A673 (cell line): Measurements from ENCODE around the gene SYPL2. TPM values are rescaled to one million over a fixed set of nuclear protein-coding genes. Genes with fewer than 3 reads are reported as not detected.

Experiments
- BruUV-seq: library from RNA; stranded (reverse); fragments of 400-500 nt; replicated peaks from 2 replicates; lab custom pipeline; 2021; lab: Mats Ljungman, UMichigan
- CTCF ChIA-PET: fragments of 300-600 bp; sonication (Branson Sonifier 250); formaldehyde crosslinking; loops from one replicate; lab custom pipeline; 2022; ENCODE audit warnings: antibody characterized with exemption; lab: Charles Lee
- POLR2A ChIA-PET: fragments of 300-600 bp; sonication (Branson Sonifier 250); formaldehyde crosslinking; loops from one replicate; lab custom pipeline; 2022; ENCODE audit warnings: antibody characterized with exemption; ENCODE audit not compliant: low non-redundant PET; lab: Charles Lee
- DNase-seq: peaks from one replicate; pipeline ENCODE4 v3.0.0-alpha.2; 2015; ENCODE audit warnings: low spot score
- H3K27ac ChIP-seq: fragments of 200-600 bp; sonication (generic); 2 replicates; pipeline ENCODE4 v1.5.1; 2016; ENCODE audit warnings: mixed run types, low read depth, mild to moderate bottlenecking, mixed read lengths, antibody characterized with exemption, low read length; ENCODE audit not compliant: poor library complexity, severe bottlenecking
- H3K27me3 ChIP-seq: fragments of 200-600 bp; sonication (generic); replicated peaks from 2 replicates; pipeline ENCODE4 v1.6.1; 2017; ENCODE audit warnings: mixed run types, low read depth, mild to moderate bottlenecking, mixed read lengths, antibody characterized with exemption, low read length; ENCODE audit not compliant: insufficient read depth, poor library complexity
- H3K36me3 ChIP-seq: fragments of 200-600 bp; sonication (generic); 2 replicates; pipeline ENCODE4 v1.6.1; 2016; ENCODE audit warnings: mixed run types, mild to moderate bottlenecking, mixed read lengths, antibody characterized with exemption, low read length; ENCODE audit not compliant: insufficient read depth, poor library complexity, severe bottlenecking
- H3K4me1 ChIP-seq: fragments of 200-600 bp; sonication (generic); 2 replicates; pipeline ENCODE4 v1.6.1; 2017; ENCODE audit warnings: mixed run types, mild to moderate bottlenecking, mixed read lengths, antibody characterized with exemption, low read length; ENCODE audit not compliant: insufficient read depth, poor library complexity, severe bottlenecking
- H3K4me3 ChIP-seq: fragments of 200-600 bp; sonication (generic); 2 replicates; pipeline ENCODE4 v1.5.1; 2016; ENCODE audit warnings: low read depth, mixed run types, mild to moderate bottlenecking, mixed read lengths, low read length; ENCODE audit not compliant: poor library complexity, severe bottlenecking
- H3K9me3 ChIP-seq: fragments of 200-600 bp; sonication (generic); 2 replicates; pipeline ENCODE4 v1.6.1; 2016; ENCODE audit warnings: mixed run types, low read depth, mild to moderate bottlenecking, mixed read lengths, antibody characterized with exemption, low read length; ENCODE audit not compliant: poor library complexity, severe bottlenecking
- CTCF ChIP-seq: fragments of 300-800, 200-600 bp; sonication (generic); conservative IDR thresholded peaks from 2 replicates; pipeline ENCODE4 v1.5.1; 2017; ENCODE audit warnings: low read depth, mild to moderate bottlenecking, antibody characterized with exemption, low read length, moderate library complexity, mixed read lengths
- EZH2 ChIP-seq: fragments of 200-600 bp; sonication (generic); IDR thresholded peaks from 2 replicates; pipeline ENCODE4 v1.6.1; 2017; ENCODE audit warnings: borderline replicate concordance, low read depth, mild to moderate bottlenecking, mixed read lengths, antibody characterized with exemption, low read length; ENCODE audit not compliant: poor library complexity, severe bottlenecking
- intact Hi-C: fragments of 100-400 bp; cut with micrococcal nuclease; formaldehyde crosslinking; loops from one replicate; pipeline ENCODE4 v1.10.0; 2022; ENCODE audit not compliant: unreplicated experiment
- total RNA-seq: library from RNA; stranded (reverse); gene quantifications from 2 replicates; pipeline ENCODE4 v1.2.3, GENCODE V29; 2021

SYPL2 gene
- total RNA-seq, 1 experiment from 2014 or later: 0.13 TPM

- intact Hi-C loops: no loop called here
- no TSS peak for BruUV-seq
- H3K27me3 ChIP-seq: no peaks in the 10 kb centered on the region
- H3K27ac ChIP-seq: no peak overlapping the region
- no peak for DNase-seq
- ChIA-PET CTCF (no interaction called here), POLR2A (no interaction called here)
- TF ChIP-seq EZH2 (no peak), CTCF (no peak)
- no peak overlapping the region for H3K4me3 ChIP-seq
- no peaks in the 10 kb centered on the region for H3K9me3 ChIP-seq
- no peaks in the 10 kb centered on the region for H3K4me1 ChIP-seq
- H3K36me3 ChIP-seq: no peaks in the 10 kb centered on the region
Measured at GRCh38 chr1:109433322-109433721, 33.0 kb upstream of the SYPL2 start.

DNA sequence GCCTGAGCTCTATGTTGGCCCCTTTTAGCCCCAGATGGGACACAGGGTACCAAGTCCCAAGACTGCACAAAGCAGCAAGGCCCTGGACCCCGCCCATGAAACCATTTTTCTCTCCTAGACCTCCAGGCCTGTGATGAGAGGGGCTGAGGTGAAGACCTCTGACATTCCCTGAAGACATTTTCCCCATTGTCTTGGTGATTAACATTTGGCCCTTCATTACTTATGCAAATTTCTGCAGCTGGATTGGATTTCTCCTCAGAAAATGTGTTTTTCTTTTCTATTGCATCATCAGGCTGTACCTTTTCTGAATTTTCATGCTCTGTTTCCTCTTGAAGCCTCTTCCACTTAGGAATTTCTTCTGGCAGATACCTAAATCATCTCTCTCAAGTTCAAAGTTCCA lies 31.9 kb upstream of the SYPL2 start:
- CTCF ChIA-PET: no interaction called here
- H3K27me3 ChIP-seq: no peaks in the 10 kb centered on the region
- no TSS peak for BruUV-seq

GRCh38 chr1:109438798-109439297 lies 27.5 kb upstream of the SYPL2 start:
- Histone ChIP-seq H3K9me3 (no peaks in the 10 kb centered on the region), H3K36me3 (no peaks in the 10 kb centered on the region), H3K27ac (no peak overlapping the region), H3K4me3 (no peak overlapping the region), H3K4me1 (no peaks in the 10 kb centered on the region), H3K27me3 (peaks cover 31% of the 10 kb centered on the region)
- no TSS peak for BruUV-seq
- intact Hi-C loops: no loop called here
- POLR2A ChIA-PET: no interaction called here
- no peak for TF ChIP-seq EZH2
- TF ChIP-seq CTCF: no peak
- CTCF ChIA-PET: no interaction called here
- no peak for DNase-seq

More for the DNA sequence above, 31.9 kb upstream of the SYPL2 start:
- H3K36me3 ChIP-seq: no peaks in the 10 kb centered on the region
- intact Hi-C loops: no loop called here
- POLR2A ChIA-PET: no interaction called here
- H3K4me3 ChIP-seq: no peak overlapping the region
- DNase-seq: no peak
- H3K4me1 ChIP-seq: no peaks in the 10 kb centered on the region
- H3K27ac ChIP-seq: no peak overlapping the region
- H3K9me3 ChIP-seq: no peaks in the 10 kb centered on the region
- no peak for TF ChIP-seq EZH2

- no TSS peak for BruUV-seq
- Histone ChIP-seq H3K36me3 (no peaks in the 10 kb centered on the region), H3K4me1 (no peaks in the 10 kb centered on the region), H3K9me3 (no peaks in the 10 kb centered on the region), H3K4me3 (no peak overlapping the region), H3K27ac (no peak overlapping the region), H3K27me3 (peaks cover 49% of the 10 kb centered on the region)
- DNase-seq: no peak
- intact Hi-C loops: no loop called here
- CTCF ChIA-PET: no interaction called here
- POLR2A ChIA-PET: no interaction called here
- no peak for TF ChIP-seq EZH2
- no peak for TF ChIP-seq CTCF
Measured at GRCh38 chr1:109441069-109441468, 25.3 kb upstream of the SYPL2 start.
